MCF 10A (cell line): ENCODE results near the gene SEMA3E. TPM values are rescaled to one million over a fixed set of nuclear protein-coding genes. Genes with fewer than 3 reads are reported as not detected.

Source experiments
- BruUV-seq: library from RNA; stranded (reverse); fragments of 400-500 nt; replicated peaks from 2 replicates; lab custom pipeline; 2021; lab: Mats Ljungman, UMichigan
- CTCF ChIA-PET: fragments of 300-600 bp; sonication (Branson Sonifier 250); formaldehyde crosslinking; extraction: SDS; loops from one replicate; lab custom pipeline; 2021; ENCODE audit warnings: antibody characterized with exemption, inconsistent platforms; lab: Yijun Ruan, JAX
- POLR2A ChIA-PET: fragments of 300-600, 350-650 bp; sonication (Branson Sonifier 250); formaldehyde crosslinking; extraction: SDS; loops from one replicate; lab custom pipeline; 2020; ENCODE audit warnings: antibody characterized with exemption, inconsistent platforms; lab: Yijun Ruan, JAX
- DNase-seq: peaks from one replicate; pipeline ENCODE4 v3.0.0-alpha.2; 2018; ENCODE audit not compliant: unreplicated experiment
- H3K27ac Mint-ChIP-seq: one replicate; pipeline ENCODE4 v1.8.0; 2022; ENCODE audit warnings: mild to moderate bottlenecking, low read depth, mixed read lengths; ENCODE audit not compliant: unreplicated experiment
- H3K27me3 Mint-ChIP-seq: one replicate; pipeline ENCODE4 v1.8.0; 2022; ENCODE audit warnings: mixed read lengths; ENCODE audit not compliant: insufficient read depth, unreplicated experiment
- H3K36me3 Mint-ChIP-seq: one replicate; pipeline ENCODE4 v1.8.0; 2022; ENCODE audit warnings: mild to moderate bottlenecking, moderate library complexity, mixed read lengths; ENCODE audit not compliant: insufficient read depth, unreplicated experiment
- H3K4me1 Mint-ChIP-seq: one replicate; pipeline ENCODE4 v1.8.0; 2022; ENCODE audit warnings: mixed read lengths; ENCODE audit not compliant: insufficient read depth, unreplicated experiment
- H3K4me3 Mint-ChIP-seq: one replicate; pipeline ENCODE4 v1.8.0; 2022; ENCODE audit warnings: mild to moderate bottlenecking, moderate library complexity, mixed read lengths; ENCODE audit not compliant: unreplicated experiment
- H3K9me3 Mint-ChIP-seq: one replicate; pipeline ENCODE4 v1.8.0; 2022; ENCODE audit warnings: mixed read lengths; ENCODE audit not compliant: unreplicated experiment
- CTCF ChIP-seq: fragments of 200-600 bp; IDR thresholded peaks from one replicate; pipeline ENCODE4 v1.8.0; 2022; ENCODE audit warnings: antibody characterized with exemption, mild to moderate bottlenecking; ENCODE audit not compliant: unreplicated experiment
- intact Hi-C: fragments of 100-400 bp; cut with micrococcal nuclease; formaldehyde crosslinking; loops from 2 replicates; pipeline ENCODE4 v1.14.1; 2022
- total RNA-seq: library from RNA; stranded (reverse); gene quantifications from 2 replicates; pipeline ENCODE4 v1.2.3, GENCODE V29; 2022

Gene SEMA3E
- total RNA-seq, 1 experiment from 2014 or later = 0.51 TPM

- POLR2A ChIA-PET = no interaction called here
- Mint-ChIP-seq H3K4me1 (no peaks in the 10 kb centered on the region), H3K4me3 (no peak overlapping the region), H3K9me3 (no peaks in the 10 kb centered on the region), H3K27ac (no peak overlapping the region), H3K36me3 (no peaks in the 10 kb centered on the region), H3K27me3 (peaks cover 34% of the 10 kb centered on the region)
- CTCF ChIA-PET = interaction anchor here (0.6 kb wide), 1 partner anchor 33 kb away, joined by 3 read pairs; no protein-coding TSS in a partner anchor
- no peak for TF ChIP-seq CTCF
- intact Hi-C loops = no loop called here
- no TSS peak for BruUV-seq
- peak; percentile 13 for DNase-seq
Observed at GRCh38 chr7:83347945-83348444, 300.9 kb downstream of the SEMA3E start.

- ChIA-PET CTCF (no interaction called here), POLR2A (no interaction called here)
- TF ChIP-seq CTCF = no peak
- Mint-ChIP-seq H3K4me1 (no peaks in the 10 kb centered on the region), H3K36me3 (no peaks in the 10 kb centered on the region), H3K4me3 (no peak overlapping the region), H3K9me3 (no peaks in the 10 kb centered on the region), H3K27ac (no peak overlapping the region), H3K27me3 (peaks cover 77% of the 10 kb centered on the region)
- no peak for DNase-seq
- no TSS peak for BruUV-seq
- intact Hi-C loops = no loop called here
Observed at GRCh38 chr7:83339907-83340306, 309.0 kb downstream of the SEMA3E start.

GRCh38 chr7:83338277-83338950, 310.5 kb downstream of the SEMA3E start:
- BruUV-seq = no TSS peak
- H3K27ac Mint-ChIP-seq = no peak overlapping the region
- no peak overlapping the region for H3K4me3 Mint-ChIP-seq
- DNase-seq = no peak
- ChIA-PET POLR2A (no interaction called here), CTCF (interaction anchor here (0.8 kb wide), 1 partner anchor 17 kb away, joined by 3 read pairs; no protein-coding TSS in a partner anchor)
- H3K36me3 Mint-ChIP-seq = no peaks in the 10 kb centered on the region
- H3K9me3 Mint-ChIP-seq = no peaks in the 10 kb centered on the region
- intact Hi-C loops = no loop called here
- H3K27me3 Mint-ChIP-seq = peaks cover 77% of the 10 kb centered on the region
- H3K4me1 Mint-ChIP-seq = no peaks in the 10 kb centered on the region
- no peak for TF ChIP-seq CTCF

- Mint-ChIP-seq H3K4me3 (no peak overlapping the region), H3K36me3 (no peaks in the 10 kb centered on the region), H3K27ac (no peak overlapping the region), H3K4me1 (no peaks in the 10 kb centered on the region), H3K27me3 (peaks cover 66% of the 10 kb centered on the region), H3K9me3 (no peaks in the 10 kb centered on the region)
- no peak for DNase-seq
- TF ChIP-seq CTCF = no peak
- ChIA-PET CTCF (interaction anchor here (0.5 to 1.0 kb wide), 5 partner anchors 12 to 1005 kb away, joined by 3 to 6 read pairs (median 3); no protein-coding TSS in a partner anchor), POLR2A (interaction anchor here (0.6 kb wide), 1 partner anchor 308 kb away, joined by 3 read pairs; no protein-coding TSS in a partner anchor)
- no TSS peak for BruUV-seq
- intact Hi-C loops = no loop called here
Observed at GRCh38 chr7:83337050-83337449, 311.9 kb downstream of the SEMA3E start.
